WTC11 (cell line): Measurements from ENCODE around the gene OPTN.

ENCODE experiments used
- ATF1 ChIP-seq: sonication (generic); formaldehyde crosslinking; IDR thresholded peaks from 2 replicates; pipeline ENCODE4 v1.8.1; 2023; ENCODE audit warnings: mild to moderate bottlenecking, moderate library complexity, missing genetic modification reagents
- CBFB ChIP-seq: sonication (generic); formaldehyde crosslinking; IDR thresholded peaks from 2 replicates; pipeline ENCODE4 v1.8.1; 2022; ENCODE audit warnings: mild to moderate bottlenecking, low read depth, missing genetic modification reagents
- ESRRA ChIP-seq: sonication (generic); formaldehyde crosslinking; IDR thresholded peaks from 2 replicates; pipeline ENCODE4 v1.8.1; 2022; ENCODE audit warnings: mild to moderate bottlenecking, missing genetic modification reagents, borderline replicate concordance
- JUN ChIP-seq: sonication (generic); formaldehyde crosslinking; IDR thresholded peaks from 2 replicates; pipeline ENCODE4 v1.8.0; 2023; ENCODE audit warnings: mild to moderate bottlenecking, missing genetic modification reagents
- NFE2L1 ChIP-seq: sonication (generic); formaldehyde crosslinking; IDR thresholded peaks from 2 replicates; pipeline ENCODE4 v1.8.1; 2023; ENCODE audit warnings: missing genetic modification reagents
- NFYB ChIP-seq: sonication (generic); formaldehyde crosslinking; conservative IDR thresholded peaks from 2 replicates; pipeline ENCODE4 v1.8.0; 2022; ENCODE audit warnings: low read depth, missing genetic modification reagents
- NR3C1 ChIP-seq: sonication (generic); formaldehyde crosslinking; conservative IDR thresholded peaks from 2 replicates; pipeline ENCODE4 v1.8.1; 2023; ENCODE audit warnings: low read depth, mild to moderate bottlenecking, missing genetic modification reagents
- ZBTB21 ChIP-seq: sonication (generic); formaldehyde crosslinking; IDR thresholded peaks from 2 replicates; pipeline ENCODE4 v1.8.1; 2023; ENCODE audit warnings: mild to moderate bottlenecking, missing genetic modification reagents, borderline replicate concordance
- TF ChIP-seq, protein P1 (sequence below): fragments of 200-600 bp; IDR thresholded peaks from 2 replicates; pipeline ENCODE4 v1.8.0; 2022; ENCODE audit warnings: antibody characterized with exemption
- TF ChIP-seq, protein P2 (sequence below): sonication (generic); formaldehyde crosslinking; IDR thresholded peaks from 2 replicates; pipeline ENCODE4 v1.8.1; 2022; ENCODE audit warnings: mild to moderate bottlenecking, missing genetic modification reagents, moderate library complexity, borderline replicate concordance
- TF ChIP-seq, protein P3 (sequence below): sonication (generic); formaldehyde crosslinking; IDR thresholded peaks from 2 replicates; pipeline ENCODE4 v1.8.1; 2023; ENCODE audit warnings: mild to moderate bottlenecking, missing genetic modification reagents
- TF ChIP-seq, protein P4 (sequence below): sonication (generic); formaldehyde crosslinking; IDR thresholded peaks from 2 replicates; pipeline ENCODE4 v1.8.0; 2022; ENCODE audit warnings: mild to moderate bottlenecking, missing genetic modification reagents
- TF ChIP-seq, protein P5 (sequence below): sonication (generic); formaldehyde crosslinking; IDR thresholded peaks from 2 replicates; pipeline ENCODE4 v1.8.0; 2022; ENCODE audit warnings: mild to moderate bottlenecking, missing genetic modification reagents

DNA sequence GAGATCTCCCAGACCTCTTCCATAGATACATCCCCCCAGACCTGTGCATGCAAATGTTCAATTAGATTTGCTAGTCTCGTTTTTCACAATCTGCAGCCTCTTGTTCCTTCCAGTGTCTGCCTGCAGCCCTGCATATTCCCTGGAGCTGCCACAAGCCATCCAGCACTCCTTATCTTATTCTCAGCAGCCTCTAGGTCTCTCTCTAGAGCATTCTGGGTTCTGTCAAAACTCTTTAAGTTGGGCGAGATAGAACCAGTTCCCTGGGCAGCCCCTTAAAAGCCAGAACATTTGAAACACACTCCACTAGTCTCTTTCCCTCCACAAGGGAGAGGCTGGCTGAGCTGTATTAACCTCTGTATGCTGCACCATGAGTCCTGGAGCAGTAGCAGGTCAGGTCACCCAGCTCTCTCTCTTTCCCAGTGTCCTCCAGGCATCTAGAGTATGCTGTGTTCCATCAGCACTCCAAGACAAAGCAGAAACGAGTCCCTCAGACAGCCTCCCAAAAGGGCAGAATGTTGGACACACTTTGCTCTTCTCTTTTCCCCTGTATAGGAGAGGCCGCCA lies 40.7 kb downstream of the OPTN start:
- TF ChIP-seq JUN (no peak), ESRRA (CRISPR knock-in tag) (no peak), ZBTB21 (CRISPR knock-in tag) (no peak), ATF1 (CRISPR knock-in tag) (no peak), CBFB (CRISPR knock-in tag) (no peak), NFE2L1 (no peak), NFYB (no peak), NR3C1 (CRISPR knock-in tag) (no peak)
- TF ChIP-seq, protein P1, sequence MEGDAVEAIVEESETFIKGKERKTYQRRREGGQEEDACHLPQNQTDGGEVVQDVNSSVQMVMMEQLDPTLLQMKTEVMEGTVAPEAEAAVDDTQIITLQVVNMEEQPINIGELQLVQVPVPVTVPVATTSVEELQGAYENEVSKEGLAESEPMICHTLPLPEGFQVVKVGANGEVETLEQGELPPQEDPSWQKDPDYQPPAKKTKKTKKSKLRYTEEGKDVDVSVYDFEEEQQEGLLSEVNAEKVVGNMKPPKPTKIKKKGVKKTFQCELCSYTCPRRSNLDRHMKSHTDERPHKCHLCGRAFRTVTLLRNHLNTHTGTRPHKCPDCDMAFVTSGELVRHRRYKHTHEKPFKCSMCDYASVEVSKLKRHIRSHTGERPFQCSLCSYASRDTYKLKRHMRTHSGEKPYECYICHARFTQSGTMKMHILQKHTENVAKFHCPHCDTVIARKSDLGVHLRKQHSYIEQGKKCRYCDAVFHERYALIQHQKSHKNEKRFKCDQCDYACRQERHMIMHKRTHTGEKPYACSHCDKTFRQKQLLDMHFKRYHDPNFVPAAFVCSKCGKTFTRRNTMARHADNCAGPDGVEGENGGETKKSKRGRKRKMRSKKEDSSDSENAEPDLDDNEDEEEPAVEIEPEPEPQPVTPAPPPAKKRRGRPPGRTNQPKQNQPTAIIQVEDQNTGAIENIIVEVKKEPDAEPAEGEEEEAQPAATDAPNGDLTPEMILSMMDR = no peak
- TF ChIP-seq, protein P2, sequence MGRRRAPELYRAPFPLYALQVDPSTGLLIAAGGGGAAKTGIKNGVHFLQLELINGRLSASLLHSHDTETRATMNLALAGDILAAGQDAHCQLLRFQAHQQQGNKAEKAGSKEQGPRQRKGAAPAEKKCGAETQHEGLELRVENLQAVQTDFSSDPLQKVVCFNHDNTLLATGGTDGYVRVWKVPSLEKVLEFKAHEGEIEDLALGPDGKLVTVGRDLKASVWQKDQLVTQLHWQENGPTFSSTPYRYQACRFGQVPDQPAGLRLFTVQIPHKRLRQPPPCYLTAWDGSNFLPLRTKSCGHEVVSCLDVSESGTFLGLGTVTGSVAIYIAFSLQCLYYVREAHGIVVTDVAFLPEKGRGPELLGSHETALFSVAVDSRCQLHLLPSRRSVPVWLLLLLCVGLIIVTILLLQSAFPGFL = no peak
- TF ChIP-seq, protein P3, sequence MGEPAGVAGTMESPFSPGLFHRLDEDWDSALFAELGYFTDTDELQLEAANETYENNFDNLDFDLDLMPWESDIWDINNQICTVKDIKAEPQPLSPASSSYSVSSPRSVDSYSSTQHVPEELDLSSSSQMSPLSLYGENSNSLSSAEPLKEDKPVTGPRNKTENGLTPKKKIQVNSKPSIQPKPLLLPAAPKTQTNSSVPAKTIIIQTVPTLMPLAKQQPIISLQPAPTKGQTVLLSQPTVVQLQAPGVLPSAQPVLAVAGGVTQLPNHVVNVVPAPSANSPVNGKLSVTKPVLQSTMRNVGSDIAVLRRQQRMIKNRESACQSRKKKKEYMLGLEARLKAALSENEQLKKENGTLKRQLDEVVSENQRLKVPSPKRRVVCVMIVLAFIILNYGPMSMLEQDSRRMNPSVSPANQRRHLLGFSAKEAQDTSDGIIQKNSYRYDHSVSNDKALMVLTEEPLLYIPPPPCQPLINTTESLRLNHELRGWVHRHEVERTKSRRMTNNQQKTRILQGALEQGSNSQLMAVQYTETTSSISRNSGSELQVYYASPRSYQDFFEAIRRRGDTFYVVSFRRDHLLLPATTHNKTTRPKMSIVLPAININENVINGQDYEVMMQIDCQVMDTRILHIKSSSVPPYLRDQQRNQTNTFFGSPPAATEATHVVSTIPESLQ (CRISPR knock-in tag) = no peak
- TF ChIP-seq, protein P4, sequence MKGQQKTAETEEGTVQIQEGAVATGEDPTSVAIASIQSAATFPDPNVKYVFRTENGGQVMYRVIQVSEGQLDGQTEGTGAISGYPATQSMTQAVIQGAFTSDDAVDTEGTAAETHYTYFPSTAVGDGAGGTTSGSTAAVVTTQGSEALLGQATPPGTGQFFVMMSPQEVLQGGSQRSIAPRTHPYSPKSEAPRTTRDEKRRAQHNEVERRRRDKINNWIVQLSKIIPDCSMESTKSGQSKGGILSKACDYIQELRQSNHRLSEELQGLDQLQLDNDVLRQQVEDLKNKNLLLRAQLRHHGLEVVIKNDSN (CRISPR knock-in tag) = no peak
- TF ChIP-seq, protein P5, sequence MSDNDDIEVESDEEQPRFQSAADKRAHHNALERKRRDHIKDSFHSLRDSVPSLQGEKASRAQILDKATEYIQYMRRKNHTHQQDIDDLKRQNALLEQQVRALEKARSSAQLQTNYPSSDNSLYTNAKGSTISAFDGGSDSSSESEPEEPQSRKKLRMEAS = no peak
